ENCODE results near the gene MYO3B.

The MYO3B gene

DNA sequence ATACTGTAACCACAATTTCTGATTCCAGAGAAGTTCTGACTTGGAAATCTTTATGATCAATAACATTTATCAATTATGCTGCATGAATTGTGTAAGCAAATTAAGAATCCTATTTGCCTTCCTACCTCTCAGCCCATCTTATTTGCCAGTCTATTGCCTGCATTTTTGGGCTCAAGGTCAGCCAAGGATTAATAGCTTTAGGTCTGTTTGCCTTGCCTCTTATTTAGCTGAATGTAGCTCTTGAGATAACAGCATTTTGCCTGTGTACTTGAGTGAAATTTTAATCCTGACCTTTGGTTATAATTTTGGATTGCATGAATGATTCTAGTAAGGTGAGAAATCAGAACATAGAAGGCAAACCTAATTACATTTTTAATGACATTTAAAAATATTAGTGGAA is 51.2 kb downstream of the MYO3B start:
- in situ Hi-C loops (cut with MboI; ENCODE audit: low sequenced_read_pairs) = no loop called here

DNA sequence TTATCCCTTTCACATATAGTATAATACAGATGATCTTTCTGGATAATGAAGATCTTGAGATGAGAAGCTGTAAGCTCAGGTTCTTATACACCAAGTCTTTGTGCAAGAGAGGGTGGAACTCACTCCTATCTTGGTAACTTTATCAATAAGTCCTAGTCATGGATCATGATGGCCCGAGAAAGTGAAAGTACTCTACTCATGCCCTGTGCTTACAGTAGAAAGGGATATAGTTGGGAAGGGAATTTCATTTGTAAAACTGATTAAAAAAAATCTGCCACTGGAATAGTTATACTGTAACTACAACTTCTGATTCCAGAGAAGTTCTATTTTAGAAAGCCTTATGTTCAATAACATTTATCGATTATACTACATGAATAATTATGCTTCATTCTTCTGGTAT is 51.8 kb downstream of the MYO3B start:
- in situ Hi-C loops (cut with MboI; ENCODE audit: low sequenced_read_pairs) = no loop called here

DNA sequence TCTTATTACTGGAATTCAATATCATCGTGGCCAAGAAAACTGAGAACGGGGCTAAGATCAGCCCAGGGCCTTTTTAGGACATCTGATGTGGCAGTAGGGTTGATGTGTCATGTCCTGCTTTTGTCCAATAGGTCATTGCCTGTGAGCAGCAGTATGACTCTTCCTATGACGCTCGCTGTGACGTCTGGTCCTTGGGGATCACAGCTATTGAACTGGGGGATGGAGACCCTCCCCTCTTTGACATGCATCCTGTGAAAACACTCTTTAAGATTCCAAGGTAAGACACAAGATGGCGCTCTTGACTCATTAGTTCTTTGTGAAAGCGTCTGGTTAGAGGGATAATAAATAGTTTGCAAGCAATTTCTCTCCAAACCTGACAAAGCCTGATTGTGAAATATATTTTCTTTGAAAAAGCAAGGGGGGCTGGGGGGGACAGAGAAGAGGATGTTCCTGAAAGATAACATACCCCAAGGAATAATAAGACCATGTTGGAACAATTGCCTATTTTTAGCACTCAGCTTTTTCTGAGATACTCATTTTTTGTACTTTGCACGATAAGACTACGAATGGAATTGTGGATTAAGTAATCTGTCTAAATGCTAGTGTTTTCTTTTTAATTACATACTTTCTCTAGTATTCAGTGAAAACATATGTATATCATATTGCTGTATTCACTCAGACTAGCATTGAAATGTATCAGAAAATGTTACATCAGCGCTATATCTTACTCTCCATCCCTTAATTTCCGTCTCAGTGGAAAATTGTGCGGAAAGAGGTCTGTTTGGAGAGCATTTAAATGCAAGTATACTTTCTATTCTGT is 58.1 kb downstream of the MYO3B start:
- in situ Hi-C loops (cut with MboI; ENCODE audit: low sequenced_read_pairs) = no loop called here

DNA sequence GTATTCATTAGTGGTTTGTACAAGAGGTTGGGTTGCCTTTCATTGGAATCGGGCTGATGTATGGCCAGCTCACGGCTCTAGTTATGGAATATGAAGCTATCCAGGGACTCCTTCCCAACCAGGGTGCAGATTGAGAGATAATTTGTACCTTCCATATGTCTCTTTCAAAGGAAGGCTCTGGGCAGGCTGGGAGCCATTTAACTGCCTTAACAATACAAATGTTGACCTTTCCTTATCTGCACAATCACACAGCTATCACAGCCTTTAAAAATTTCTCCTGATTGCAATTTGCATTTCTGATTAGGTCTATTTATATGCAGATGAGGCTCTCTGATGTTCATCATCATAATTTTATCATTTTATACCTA is 58.7 kb downstream of the MYO3B start:
- in situ Hi-C loops (cut with MboI; ENCODE audit: low sequenced_read_pairs) = no loop called here

DNA sequence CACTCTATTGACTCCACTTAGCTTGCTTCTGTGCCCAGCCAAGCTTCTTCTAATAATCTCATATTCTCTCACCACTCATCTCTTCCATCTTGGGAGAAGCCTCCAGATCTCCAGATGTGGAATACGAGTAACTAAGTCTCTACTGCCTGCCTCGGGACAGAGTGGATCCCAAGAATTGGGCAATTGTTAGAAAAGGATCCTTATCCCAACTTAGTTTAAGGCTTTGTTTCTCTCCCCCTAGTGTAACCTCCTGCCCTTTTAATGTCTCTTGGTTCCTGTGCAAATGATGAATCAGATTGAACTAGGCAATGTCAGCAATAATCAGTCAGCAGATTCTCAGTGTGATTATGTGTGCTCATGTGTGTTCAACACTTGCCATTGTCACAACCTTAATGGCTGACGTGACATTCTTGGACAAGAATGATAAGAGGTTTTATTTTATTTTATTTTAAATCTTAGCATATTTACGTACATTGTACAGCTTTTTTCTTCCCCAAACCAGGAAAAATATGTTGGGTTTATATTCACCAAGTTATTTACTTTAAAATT is 59.7 kb downstream of the MYO3B start:
- in situ Hi-C loops (cut with MboI; ENCODE audit: low sequenced_read_pairs) = no loop called here

DNA sequence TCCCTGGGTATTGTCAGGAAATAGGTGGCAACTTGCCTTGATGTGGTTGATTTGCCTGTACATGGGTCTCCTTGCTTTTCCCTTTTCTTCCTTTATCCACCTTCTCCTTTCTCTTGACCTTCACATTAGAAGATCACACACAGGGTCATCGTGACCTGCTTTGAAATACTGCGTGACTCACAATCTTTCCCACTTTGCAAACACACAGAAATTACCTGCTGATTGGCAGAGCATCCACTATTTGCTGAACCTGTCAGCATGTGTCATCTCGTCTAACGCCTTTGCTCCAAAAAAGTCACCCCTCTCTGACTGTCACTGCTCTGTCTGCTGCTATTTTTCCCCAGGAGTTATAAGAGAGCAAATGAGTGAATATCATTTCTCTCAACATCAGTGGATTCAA is 60.8 kb downstream of the MYO3B start:
- in situ Hi-C loops (cut with MboI; ENCODE audit: low sequenced_read_pairs) = no loop called here

DNA sequence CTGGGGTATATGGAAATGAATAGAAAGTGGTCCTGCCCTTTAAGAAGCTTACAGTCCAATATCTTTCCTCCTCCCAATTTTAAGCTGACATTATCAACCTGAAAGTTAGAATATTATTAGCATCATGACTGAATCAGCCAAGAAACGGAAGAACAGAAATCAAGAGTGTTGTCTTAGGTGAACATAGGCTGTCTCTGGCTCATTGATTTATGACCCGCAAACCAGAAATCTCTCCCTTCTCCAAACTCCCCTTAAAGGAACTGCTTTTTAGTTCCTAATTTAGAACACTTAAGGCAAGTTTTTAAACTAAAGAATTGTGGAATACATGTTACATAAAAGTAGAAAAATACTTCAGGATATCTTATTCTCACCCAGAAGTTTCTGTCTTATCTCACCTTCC is 62.7 kb downstream of the MYO3B start:
- in situ Hi-C loops (cut with MboI; ENCODE audit: low sequenced_read_pairs) = no loop called here

DNA sequence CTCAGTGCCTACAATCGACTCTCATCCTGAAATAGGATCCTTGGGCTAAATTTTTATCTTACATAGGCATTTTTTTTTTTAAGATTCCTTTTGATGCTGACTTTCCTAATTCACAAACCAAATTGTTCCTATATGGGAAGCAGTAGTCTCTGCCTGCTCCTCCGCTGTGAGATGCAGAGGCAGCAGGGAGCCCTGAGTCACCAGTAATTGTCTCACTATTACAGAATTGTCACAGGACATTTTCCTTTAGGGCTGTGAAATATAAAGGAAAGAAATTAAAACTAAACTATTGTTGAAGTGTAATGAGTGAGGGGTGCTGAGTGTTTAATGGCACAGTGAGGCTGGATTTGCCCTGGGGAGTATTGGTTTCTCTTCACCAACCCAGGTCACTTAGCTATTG is 63.8 kb downstream of the MYO3B start:
- in situ Hi-C loops (cut with MboI; ENCODE audit: low sequenced_read_pairs) = no loop called here

DNA sequence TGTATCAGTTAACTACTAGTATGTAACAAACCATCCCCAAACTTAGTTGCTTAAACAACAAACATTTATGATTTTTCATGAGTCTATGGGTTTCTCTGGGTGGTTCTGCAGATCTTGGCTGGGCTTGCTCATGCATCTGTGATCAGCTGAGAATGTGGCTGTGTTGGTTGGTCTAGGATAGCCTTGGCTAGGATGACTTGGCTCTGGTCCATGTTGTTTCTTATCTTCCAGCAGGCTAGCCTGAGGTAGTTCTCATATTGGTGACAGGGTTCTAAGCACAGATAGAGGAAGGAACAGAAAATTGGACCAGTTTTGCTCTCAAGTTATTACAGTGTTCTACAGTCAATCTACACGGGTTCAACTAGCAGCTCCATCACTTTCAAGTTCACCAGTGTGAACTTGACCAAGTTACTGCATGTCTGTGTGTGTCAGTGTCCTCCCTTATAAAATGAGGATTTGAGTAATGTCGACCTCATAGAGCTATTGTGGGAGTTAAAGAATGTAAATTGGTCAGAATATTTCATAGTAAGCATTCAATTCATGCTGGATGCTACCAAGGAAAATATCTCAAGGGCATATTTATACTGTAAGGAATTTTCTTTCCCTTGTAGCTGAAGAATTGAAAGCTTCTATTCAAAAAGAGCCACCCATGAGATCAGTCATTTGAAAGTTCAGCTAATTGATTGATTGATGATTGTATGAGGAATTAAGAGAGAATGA is 65.3 kb downstream of the MYO3B start:
- in situ Hi-C loops (cut with MboI; ENCODE audit: low sequenced_read_pairs) = no loop called here

DNA sequence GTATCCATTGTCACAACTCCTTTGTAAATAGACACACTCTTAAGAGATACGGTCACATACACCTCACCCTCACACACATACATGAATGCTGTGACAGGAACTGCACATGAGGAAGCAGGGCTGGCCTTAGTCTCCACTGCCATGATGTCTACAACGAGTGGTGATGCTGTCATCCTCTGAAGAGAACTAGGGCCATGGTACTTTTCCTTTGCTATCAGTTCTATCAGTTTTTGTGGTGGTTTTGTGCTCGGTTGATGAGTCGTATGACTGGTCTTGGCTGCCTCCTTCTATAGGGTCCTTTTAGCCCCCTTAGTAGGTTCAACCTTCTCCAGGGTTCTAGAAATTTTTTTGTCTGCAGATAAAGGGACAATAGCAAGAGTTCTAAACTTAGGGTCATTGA is 66.0 kb downstream of the MYO3B start:
- in situ Hi-C loops (cut with MboI; ENCODE audit: low sequenced_read_pairs) = no loop called here

DNA sequence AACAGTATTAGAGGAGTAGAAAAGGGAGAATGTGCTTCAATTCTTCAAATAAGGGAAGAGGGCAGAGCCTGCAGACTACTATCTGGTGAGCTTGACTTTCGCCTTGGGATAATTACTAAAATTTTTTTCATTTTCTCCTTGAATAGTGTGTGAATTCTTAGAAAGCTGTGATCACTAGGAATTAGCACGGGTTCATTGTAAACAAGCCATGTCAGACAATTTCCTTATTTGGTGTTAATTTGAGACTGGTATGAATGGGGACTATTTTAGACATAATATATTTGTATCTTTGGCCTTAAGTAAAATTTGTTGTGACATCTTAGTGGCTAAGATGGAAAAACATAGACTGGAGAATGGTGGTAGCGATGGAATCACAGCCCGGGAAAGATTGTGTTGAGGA is 66.6 kb downstream of the MYO3B start:
- in situ Hi-C loops (cut with MboI; ENCODE audit: low sequenced_read_pairs) = no loop called here

DNA sequence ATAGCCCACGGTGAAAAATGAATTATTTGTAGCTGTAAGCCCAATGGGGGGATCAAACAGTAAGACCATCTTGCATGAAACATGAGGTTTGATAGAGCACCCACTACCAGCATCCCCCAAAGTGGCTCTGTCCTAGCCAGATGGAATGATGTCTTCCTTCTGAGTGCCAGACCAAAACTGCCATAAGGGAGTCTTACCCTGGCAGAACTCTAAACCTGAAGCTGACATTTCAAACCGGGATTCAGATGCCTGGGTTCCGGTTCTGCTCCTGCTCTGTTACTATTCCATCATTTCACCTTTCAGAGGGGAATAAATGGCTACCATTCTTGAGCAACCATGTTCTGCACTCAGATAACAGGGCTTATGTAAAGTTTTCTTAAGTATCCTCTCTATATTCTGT is 67.4 kb downstream of the MYO3B start:
- in situ Hi-C loops (cut with MboI; ENCODE audit: low sequenced_read_pairs) = no loop called here

DNA sequence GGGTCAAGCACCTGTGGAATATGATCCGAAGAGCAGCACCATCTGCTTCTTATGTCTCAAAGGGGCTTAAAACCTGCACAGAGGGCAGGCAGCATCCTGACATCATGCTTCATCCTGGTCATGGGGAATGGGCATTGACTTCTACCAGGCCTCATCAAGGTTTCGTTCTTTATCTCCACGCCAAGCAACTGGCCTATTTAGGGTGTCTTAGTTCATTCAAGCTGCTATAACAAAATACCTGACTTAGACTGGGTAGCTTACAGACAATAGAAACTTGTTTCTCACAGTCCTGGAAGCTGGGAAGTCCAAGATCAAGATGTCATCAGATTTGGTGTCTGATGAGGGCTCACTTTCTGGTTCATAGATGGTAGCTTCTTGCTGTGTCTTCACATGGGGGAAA is 69.4 kb downstream of the MYO3B start:
- in situ Hi-C loops (cut with MboI; ENCODE audit: low sequenced_read_pairs) = no loop called here

DNA sequence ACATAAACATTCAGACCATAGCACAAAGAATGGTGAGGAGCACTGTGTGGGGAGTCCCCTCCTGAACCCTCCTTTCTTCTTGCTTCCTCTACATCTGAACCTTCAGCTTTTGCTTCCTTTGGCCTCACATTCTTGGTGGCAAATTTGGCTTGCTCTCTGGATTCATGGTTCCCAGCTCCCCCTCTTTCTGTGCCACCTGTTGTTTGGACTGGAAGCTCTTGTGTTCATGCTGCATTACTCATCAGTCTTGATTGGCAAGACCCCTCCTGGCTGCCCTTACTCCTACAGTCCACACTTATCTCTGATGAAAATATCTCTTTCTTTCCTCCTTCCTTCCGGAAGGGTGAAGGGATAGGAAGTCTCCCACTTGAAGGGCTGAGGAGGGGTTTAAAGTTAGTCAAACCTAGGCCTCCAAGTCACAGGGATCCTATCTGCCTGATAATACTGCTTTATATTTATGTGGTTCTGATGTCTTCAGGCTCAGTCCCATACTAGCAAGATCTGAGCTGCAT is 70.0 kb downstream of the MYO3B start:
- in situ Hi-C loops (cut with MboI; ENCODE audit: low sequenced_read_pairs) = no loop called here

DNA sequence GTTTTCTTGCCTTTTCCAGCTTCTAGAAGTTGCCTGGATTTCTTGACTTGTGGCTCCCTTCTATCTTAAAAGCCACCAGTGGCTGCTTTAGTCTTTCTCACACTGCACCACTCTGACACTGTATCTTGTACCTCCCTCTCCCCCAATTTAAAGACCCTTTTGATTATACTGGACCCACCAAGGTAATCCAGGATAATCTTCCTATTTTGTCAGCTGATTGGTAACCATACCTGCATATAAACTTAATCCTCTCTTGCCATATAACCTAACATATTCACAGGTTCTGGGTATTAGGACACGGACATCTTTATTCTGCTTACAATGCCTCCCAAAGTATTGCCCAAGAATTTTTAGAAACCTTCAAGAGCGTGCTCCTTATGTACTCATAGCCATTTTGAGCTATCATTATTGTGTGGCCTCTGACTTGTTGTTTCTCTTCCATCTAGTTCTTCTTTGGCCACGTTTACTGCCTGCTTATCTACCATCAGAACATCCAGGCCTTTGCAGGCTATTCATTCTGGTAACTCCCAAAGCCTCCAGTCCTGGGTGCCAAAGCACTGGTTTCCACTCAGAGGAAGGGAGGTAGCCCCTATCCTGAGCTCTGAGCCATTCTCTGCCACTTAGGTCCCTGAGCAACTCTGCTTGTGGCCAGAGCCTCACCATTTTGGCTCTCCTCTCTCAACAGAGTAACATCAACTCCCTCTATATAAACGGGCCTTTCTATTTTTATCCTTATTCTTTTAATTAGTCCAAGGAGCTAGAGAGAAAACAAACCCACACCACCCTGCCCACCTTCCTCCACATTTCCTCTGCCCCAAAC is 70.8 kb downstream of the MYO3B start:
- in situ Hi-C loops (cut with MboI; ENCODE audit: low sequenced_read_pairs) = no loop called here

DNA sequence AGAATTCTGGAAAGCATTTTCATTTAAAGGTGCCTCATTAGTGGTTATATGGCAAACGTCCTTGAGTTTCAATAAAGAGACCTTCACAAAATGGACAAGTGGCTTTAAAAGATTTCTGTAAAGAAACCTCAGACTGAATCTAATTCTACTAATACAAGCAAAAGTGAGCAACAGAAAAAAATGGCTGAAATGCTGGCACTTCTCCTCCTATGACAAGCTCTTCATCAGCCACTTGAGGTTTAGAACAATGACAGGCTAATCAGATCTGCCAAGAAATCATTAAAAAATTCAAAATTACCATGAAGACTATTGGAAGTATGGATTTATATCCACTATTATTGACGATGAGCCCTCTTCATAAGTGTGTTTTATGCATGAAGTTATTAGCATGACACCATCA is 71.8 kb downstream of the MYO3B start:
- in situ Hi-C loops (cut with MboI; ENCODE audit: low sequenced_read_pairs) = no loop called here

DNA sequence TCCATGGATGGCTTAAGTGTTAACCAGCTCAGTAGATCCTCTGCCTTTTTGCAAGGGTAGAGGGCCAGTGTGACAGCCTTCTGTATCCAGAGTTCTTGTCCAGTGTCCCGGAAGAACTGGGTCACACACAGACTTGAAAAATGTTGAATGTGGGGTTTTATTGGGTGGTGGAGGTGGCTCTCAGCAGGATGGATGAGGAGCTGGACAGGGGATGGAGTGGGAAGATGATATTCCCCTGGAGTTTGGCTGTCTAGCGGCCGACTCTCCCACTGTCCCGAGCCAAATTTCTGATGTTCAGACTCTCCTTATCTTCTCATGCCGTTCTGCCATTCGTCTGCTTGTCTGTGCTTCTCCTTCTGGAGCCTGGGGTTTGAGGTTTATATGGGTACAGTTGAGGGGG is 72.6 kb downstream of the MYO3B start:
- in situ Hi-C loops (cut with MboI; ENCODE audit: low sequenced_read_pairs) = no loop called here

DNA sequence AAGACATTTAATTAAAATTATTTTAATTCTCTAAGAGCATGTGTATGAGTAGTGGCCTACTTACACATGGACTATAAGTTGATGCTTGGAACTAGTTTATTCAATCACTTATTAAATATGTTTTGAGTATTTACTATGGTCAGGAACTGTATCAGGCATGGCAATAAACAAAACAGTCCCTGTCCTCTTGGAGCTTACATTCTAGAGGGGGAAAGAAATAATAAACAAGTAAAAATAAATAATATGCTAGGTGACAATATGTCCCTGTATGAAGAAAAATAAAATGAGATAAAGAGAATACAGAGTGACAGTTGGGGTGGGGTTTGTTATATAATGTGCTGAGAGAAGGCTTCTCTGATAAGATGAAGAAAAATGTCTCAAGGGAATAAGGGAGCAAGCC is 74.5 kb downstream of the MYO3B start:
- in situ Hi-C loops (cut with MboI; ENCODE audit: low sequenced_read_pairs) = no loop called here

DNA sequence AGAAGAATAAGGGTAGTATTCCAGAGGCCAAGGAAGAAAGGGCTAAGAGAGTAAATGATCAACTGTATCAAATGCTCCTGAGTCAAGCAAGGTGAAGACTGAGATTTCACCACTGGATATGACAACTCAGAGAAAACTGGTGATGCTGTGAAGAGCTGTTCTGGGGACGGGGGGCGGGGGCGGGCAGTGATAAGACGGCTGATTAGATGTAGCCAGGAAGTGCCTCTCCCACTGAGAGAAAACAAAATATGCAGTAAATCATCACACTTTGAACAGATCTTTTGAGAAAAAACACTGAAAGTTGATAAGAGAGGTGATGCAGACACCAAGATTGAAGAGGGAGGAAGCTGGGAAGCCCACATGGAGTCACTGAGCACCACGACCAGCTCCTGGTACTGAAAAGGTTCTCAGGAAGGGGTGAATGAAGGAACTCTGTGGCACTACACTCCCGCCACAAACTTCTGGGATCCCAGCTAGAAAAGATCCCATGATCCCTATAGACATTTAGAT is 75.8 kb downstream of the MYO3B start:
- in situ Hi-C loops (cut with MboI; ENCODE audit: low sequenced_read_pairs) = no loop called here

DNA sequence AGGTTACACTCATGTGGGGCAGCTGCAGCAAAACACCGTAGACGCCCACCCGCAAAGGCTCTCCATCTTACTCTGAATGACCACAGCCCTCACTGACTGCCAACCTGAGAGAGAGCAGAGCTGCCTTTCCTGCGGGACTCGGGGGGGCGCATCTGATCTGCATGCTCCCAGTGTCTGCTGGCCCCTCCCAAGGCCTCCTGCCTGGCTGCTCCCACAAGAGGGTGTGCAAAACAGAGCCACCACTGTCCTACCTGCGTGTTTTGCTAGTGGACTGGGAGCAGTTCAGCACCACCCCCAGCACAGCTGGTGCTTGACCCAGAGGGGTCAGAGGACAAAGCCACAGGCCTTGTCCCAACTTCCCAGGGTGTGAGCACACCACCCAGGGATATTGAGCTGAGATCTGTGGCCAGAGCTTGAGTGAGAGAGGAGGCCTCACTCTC is 76.4 kb downstream of the MYO3B start:
- in situ Hi-C loops (cut with MboI; ENCODE audit: low sequenced_read_pairs) = no loop called here

DNA sequence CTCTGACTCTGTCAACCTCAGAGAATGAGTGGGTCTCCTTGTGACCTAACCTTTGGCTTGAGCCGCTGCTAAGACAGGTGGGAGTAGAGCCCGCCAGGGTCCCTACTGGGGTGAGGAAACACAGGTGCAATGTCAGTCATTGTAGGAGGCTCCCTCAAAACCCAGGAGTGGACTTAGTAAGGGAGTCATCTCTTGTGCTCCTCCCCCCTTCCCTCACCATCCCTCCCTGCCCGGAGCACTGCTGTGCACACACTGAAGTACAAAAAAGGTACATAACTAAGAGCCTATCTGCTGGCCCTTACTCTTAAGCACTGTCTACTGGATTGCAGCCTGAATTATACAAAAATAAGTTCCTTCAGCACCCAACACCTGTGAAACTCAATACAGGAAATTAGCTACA is 77.2 kb downstream of the MYO3B start:
- in situ Hi-C loops (cut with MboI; ENCODE audit: low sequenced_read_pairs) = no loop called here
